Endothelial cell of umbilical vein (primary cell): ENCODE results near the gene CCDC97.

Experiments
- CTCF ChIP-seq, 2 donors: IDR thresholded peaks; 1 replicate in 1 of 2; 2 replicates in 1 of 2; pipeline ENCODE4 v1.5.1; 2011; ENCODE audit warnings: low read length in 2 of 2, mild to moderate bottlenecking in 2 of 2, moderate library complexity in 2 of 2, control low read depth in 1 of 2, inconsistent platforms in 1 of 2, low read depth in 1 of 2; ENCODE audit not compliant: insufficient read depth in 1 of 2; ENCODE audit errors: extremely low read depth in 1 of 2
- FOS ChIP-seq: IDR thresholded peaks from 2 replicates; pipeline ENCODE4 v1.6.1; 2011; ENCODE audit warnings: mild to moderate bottlenecking, low read length, moderate library complexity, borderline replicate concordance; ENCODE audit not compliant: insufficient read depth
- JUN ChIP-seq: IDR thresholded peaks from 2 replicates; pipeline ENCODE4 v1.6.1; 2011; ENCODE audit warnings: borderline replicate concordance, low read depth; ENCODE audit not compliant: insufficient read length, insufficient read depth
- MAX ChIP-seq: IDR thresholded peaks from 2 replicates; pipeline ENCODE4 v1.6.1; 2011; ENCODE audit not compliant: insufficient read depth, insufficient read length
- MYC ChIP-seq: IDR thresholded peaks from one replicate; pipeline ENCODE4 v1.6.1; 2011; ENCODE audit warnings: mild to moderate bottlenecking, low read depth, low read length
- POLR2A ChIP-seq: IDR thresholded peaks from 2 replicates; pipeline ENCODE4 v1.6.1; 2012; ENCODE audit warnings: low read depth, mild to moderate bottlenecking, control low read depth, low read length
- POLR2AphosphoS5 ChIP-seq: IDR thresholded peaks from 2 replicates; pipeline ENCODE4 v1.6.1; 2012; ENCODE audit warnings: low read depth, mild to moderate bottlenecking, control low read depth, low read length, moderate library complexity; ENCODE audit not compliant: insufficient read depth

GRCh38 chr19:41344162-41344561 lies 34.2 kb downstream of the CCDC97 start:
- TF ChIP-seq CTCF (IDR thresholded peaks at IDR 0.05; ENCODE audit: extremely low read depth in 1 of 2, insufficient read depth in 1 of 2, low read depth in 1 of 2, low read length in 2 of 2) (no peak), POLR2AphosphoS5 (no peak), JUN (no peak), POLR2A (no peak), FOS (no peak), MAX (no peak), MYC (no peak)
